Activated naive CD4-positive, alpha-beta T cell (primary cell): ENCODE data around the gene SLC12A7.

ENCODE experiments used
- DNase-seq, 4 experiments: peaks; one replicate each; lab custom pipeline; 2025; lab: John Stamatoyannopoulos, UW

Gene SLC12A7

GRCh38 chr5:1050423-1051365, 61.2 kb downstream of the SLC12A7 start:
- no peak for DNase-seq

- no peak for DNase-seq
Measured at GRCh38 chr5:1048861-1049838, 62.7 kb downstream of the SLC12A7 start.

GRCh38 chr5:1048162-1048721, 63.6 kb downstream of the SLC12A7 start:
- DNase-seq = no peak

- DNase-seq = no peak
Measured at GRCh38 chr5:1047332-1047965, 64.4 kb downstream of the SLC12A7 start.

GRCh38 chr5:1045960-1046560, 65.8 kb downstream of the SLC12A7 start:
- no peak for DNase-seq

GRCh38 chr5:1044117-1044516, 67.7 kb downstream of the SLC12A7 start:
- DNase-seq = no peak

GRCh38 chr5:1043327-1043726, 68.5 kb downstream of the SLC12A7 start:
- DNase-seq = no peak

GRCh38 chr5:1042626-1043025, 69.2 kb downstream of the SLC12A7 start:
- DNase-seq = no peak

GRCh38 chr5:1041225-1042143, 70.4 kb downstream of the SLC12A7 start:
- no peak for DNase-seq

- DNase-seq = no peak
Measured at GRCh38 chr5:1040571-1040970, 71.3 kb downstream of the SLC12A7 start.

- no peak for DNase-seq
Measured at GRCh38 chr5:1039706-1040260, 72.1 kb downstream of the SLC12A7 start.

- no peak for DNase-seq
Measured at GRCh38 chr5:1039210-1039548, 72.7 kb downstream of the SLC12A7 start.

GRCh38 chr5:1038417-1039209, 73.2 kb downstream of the SLC12A7 start:
- DNase-seq = no peak

- DNase-seq = no peak
Measured at GRCh38 chr5:1037671-1038416, 74.0 kb downstream of the SLC12A7 start.

GRCh38 chr5:1037123-1037670, 74.7 kb downstream of the SLC12A7 start:
- no peak for DNase-seq

- DNase-seq = no peak
Measured at GRCh38 chr5:1036504-1037122, 75.2 kb downstream of the SLC12A7 start.
